ENCODE data around the gene CDK2AP2.

DNA sequence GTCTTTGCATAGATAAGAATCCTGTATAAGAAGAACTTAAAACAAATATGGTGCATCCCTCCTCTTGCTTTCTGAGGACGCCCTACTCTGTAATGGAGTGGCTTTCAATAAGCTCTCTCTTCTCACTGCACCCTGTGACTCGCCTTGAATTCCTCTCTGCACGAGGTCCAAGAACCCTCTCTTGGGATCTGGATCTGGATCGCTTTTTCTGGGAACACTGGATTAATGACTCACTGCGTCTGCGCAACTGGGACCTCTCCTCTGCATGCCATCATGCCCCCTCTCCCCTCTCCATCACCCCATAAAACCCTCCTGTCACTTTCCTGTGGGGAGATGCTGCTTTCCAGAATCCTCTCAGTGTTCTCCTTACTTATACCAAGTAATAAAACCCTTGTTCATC lies 30.3 kb upstream of the CDK2AP2 start:
- no peak for TF ChIP-seq CTCF (IDR thresholded peaks at IDR 0.05)
- TF ChIP-seq EP300 (IDR thresholded peaks at IDR 0.05) = no peak
- no peak for TF ChIP-seq POLR2A (IDR thresholded peaks at IDR 0.05)
